HG03521 (cell line): ENCODE data around the gene DCANP1.

ENCODE experiments used
- ATAC-seq: cut with Tn5 transposase; IDR thresholded peaks from one replicate; pipeline ENCODE4 v1.9.1; 2021; ENCODE audit warnings: mild to moderate bottlenecking, moderate library complexity; ENCODE audit not compliant: unreplicated experiment

The DCANP1 gene

DNA sequence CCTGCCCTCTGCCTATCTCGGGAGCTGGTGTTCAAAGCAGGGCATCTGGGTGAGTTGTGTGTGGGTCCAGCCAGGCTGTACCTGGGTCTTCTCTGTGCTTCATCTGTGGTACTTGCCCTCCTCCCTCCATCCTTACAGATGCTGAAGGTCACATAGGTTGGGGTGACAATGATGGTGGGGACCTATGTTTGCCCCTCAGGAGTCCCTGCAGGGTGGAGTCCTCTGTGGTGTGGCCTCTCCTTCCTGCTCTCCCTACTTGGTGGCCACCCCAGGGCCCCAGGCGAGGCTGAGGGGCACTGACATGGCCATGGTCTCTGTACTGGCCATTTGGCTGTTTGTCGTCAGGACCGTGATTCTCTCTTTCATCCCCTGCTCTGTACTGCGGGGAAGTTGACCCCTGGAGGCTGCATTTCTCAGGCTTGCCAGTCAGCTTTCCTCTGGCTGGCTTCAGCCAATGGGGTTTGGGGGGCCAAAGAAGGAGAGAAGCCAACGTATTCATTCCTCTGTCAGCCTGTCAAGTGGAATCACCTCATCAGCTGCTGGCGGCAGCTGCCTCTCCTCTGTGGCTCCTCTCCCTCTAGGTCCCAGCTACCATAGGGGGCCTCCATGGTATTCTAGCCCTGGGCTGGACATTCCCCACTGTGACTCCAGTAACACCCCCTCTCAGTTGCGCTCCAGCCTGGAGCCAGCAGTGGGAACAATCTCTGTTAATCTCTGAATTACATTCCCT, 4.6 kb downstream of the DCANP1 start:
- no peak for ATAC-seq

DNA sequence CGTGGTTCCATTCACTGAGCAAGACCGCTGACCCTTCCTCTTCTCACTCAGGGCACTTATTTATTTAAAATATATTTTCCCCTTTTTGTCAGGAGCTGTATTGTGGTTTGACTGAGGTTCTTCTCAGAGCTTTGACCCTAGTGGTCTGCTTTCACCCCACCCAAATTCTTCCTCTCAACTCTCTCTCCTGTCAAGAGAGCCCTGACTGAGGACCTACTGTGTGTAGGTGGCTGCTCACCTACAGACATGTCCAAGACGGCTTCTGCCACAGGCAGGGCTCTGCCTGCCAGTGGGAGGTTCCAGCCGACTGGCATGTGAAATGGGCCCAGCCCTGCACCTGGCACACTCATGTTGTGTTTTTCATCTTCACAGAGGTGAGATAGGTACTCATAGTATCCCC, 5.2 kb downstream of the DCANP1 start:
- no peak for ATAC-seq

DNA sequence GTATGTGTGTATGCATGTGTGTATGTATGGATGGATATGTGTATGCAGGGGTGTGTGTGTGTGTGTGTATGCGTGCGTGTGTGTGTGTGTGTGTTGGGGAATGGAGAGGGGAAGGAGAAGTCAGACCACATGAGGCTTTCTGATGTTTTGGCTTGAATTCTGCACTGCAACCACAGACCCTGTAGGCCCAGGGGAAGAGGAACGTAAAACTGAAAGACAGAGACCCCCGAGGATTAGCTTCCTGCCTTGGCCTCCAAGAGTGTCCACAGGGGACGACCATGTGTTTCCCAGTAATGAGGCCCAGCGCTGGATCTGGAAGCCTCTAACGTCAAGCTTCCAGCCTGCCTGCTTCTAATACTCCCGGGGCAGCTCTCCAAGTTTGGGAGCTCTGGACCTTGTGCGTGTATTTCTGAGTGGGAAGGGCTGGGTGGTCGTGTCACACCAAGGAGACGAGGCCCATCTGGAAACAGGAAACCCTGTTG, 5.8 kb downstream of the DCANP1 start:
- no peak for ATAC-seq

DNA sequence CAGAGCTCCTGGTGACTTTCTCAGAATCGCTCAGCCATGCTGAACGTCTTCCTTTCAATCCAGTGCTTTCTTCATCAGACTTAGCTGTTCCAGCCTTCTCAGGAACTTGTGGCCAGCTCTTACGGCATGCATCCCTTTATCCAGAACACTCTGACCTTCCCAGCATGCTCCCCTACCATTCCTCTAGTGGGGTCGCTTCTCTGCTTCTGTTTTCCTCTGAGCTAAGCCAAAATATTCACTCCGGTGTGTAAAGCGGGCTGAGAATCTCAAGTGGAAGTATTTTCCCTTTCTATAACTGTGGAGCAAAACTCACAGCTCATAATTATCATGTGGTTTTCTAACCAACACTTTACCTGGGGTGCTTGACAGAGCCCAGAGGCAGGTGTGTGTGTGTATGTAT, 6.2 kb downstream of the DCANP1 start:
- no peak for ATAC-seq

DNA sequence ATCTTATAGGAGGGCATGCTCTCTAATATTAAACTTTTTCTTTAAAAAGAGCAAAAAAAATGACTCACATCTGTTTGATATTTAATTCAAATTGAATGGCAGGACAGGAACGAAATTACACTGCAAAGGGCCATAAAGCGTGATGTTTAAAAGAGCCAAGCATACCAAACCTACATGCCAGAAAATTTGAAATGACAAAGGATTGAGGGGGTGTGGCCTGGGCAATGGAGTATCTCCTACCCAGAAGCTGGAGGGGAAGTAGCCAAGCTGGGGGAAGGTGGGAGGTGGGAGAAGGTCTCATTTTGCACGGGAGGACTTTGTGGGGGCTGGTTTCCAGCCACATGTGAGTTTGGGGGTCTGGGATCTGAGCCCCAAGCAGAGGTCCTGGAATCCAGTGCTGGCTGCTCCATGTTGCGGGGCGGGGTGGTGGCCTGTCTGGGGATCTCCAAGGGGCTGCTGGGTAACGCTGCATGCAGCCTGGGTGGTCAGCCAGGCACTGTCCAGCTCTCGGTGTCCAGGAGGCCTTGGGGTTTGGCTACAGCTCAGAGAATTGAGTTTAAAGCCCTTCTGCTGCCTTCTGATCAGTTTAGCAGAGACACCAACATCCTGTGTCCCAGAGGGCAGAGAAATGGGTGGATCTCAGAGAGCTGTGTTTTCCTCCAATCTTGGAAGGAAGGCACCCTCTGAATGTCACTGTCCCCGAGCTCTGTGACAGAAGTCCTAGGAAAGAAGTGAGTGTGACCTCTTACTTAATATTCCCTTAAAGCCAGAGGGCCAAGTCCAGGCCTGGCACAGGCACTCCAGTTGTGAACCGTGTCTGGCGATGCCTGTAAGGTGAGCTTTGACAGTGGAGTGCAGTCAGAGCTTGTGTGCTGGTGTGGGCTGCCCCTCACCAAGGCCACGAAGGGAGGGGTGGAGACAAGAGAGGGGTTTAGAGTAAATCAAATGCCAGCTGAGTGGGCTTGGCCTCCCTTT, 7.6 kb downstream of the DCANP1 start:
- ATAC-seq, result no peak

DNA sequence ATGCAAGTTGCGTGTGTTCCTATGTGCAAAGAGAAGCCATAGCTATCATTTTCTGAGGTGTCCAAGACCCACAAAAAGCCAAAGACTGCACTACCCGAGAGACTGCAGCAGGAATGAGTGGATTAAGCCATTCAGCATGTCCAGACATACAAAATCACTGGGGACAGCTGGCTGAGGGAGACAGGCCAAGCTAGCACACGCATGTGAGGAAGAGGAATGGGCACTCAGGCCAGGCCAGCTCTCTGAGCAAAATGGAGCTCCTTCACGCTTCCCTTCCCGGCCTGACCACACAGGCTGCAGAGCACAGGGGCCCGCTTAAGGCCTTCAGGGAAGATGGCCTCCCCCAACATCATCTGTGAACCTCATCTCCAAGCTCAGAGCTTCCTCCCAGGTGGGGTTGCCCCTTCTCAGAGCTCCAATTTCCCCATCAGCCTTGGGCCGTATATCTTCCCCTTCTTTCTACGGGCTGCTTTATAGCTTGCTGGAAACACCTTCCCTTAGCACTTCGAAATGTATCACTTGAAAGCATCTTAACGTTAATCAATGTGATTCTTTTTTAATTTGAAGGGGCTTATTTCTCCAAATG, 8.4 kb downstream of the DCANP1 start:
- no peak for ATAC-seq

DNA sequence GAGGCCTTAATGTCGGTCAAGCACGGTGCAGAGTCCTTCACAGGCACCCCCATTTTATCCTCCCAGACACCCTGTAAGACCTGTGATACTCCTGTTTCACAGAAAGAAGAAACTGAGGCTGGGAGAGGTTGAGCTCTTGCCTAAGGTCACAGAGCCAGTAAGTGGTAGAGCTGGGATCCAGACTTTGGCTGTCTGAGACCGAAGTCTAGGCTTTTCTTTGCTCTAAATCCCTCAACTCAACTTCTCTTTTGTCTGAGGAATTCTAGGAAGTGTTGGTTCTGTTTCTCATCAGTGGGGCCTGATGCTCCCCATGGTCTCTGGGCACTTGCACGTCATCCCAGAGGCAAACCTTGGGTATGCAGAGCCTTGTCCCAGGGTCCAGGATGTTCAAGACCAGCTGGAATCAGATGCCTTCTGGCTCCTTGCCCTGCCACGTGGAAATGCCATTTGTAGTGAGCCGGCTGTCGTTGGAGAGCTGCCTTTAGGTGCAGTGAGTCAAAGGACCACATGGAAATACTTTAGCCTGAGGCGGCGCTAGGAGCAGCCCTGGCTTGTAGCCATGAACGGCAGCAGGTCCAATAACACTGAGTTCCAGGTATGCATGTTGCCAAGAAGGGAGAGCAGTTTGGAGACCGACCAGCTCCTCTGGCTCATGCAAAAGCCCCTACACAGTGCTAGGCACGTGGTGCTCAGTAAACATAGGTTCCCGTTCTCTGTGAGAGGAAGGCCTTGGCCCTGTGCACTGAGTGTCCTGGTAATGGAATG, 9.2 kb downstream of the DCANP1 start:
- ATAC-seq, result no peak

DNA sequence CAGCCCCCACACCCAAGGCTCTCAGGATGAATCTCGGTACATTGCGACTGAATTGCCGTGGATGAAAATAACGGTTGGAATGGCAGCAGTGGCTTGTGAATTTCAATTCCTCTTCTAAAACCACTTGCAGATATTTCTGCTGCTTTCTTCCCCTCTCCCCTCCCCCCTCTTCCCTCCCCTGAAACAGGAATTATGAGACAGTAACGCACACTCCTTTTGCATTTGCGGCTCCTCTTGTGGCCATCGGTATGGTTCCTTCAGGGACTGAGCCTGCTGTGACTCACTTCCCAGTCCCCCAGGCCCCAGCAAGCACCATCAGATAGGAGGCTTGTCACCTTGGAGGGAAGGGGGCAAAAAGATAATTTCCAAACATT, 9.7 kb downstream of the DCANP1 start:
- ATAC-seq, result no peak

DNA sequence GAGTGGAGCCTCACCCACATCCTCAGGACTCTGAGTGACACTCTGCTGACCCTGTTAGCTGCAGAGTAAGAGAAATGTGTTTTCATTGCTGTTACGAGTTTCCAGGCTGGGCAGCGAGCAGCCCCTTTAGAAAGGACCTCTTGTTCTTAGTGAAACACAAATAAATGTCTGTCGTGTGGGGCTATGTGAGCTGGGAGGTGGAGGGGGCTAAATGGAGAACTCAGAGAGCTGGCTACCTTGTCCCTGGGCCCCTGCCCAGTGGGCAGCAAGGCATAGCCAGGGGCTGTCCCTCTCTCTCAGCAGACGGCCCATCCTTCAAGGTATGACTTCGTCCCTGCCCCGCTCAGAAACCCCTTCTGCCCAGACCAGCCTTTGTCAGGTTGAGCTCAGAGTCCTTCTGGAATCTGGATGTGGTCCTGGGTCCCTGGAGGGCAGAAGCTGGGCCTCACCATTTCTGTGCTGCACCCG, 10.2 kb downstream of the DCANP1 start:
- ATAC-seq, result no peak

DNA sequence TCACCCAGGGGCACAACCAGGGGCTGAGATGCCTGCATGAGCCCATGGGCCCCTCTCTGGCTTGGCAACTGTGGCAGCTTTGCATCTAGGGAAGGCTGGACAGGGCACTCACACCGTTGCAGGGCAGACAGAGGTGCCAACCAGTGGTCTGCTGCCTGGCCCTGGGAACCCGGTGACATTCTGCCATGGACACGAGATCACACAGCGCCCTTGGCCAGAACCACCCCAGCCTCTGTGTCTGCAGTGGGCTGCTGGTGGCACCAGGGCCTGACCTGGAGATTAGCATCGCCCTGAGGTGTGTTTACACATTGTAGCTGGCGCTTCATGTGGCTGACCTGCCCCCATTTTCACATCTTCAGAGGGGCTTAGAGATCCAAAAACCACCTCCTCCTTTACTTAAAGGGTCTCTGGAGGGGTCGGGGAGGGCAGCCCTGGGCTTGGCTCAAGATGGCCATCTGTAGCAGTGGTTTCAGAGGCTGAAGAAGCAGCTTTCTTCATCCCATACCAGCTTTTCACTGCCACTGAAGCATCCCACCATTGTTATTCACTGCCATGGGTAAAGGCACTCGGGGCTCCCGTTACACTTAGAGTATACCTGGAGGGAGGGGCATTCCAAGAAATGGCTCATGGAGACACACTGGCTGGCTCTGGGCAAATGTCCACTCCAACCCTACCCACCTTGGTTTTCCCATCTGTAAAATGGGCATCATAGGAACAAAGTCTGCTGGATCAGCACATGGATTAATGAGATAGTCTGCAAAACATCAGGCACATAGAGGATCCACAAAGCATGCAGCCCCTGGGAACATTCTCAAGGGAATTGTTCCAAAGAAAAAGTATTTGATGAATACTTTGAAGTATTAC, 11.4 kb downstream of the DCANP1 start:
- no peak for ATAC-seq

DNA sequence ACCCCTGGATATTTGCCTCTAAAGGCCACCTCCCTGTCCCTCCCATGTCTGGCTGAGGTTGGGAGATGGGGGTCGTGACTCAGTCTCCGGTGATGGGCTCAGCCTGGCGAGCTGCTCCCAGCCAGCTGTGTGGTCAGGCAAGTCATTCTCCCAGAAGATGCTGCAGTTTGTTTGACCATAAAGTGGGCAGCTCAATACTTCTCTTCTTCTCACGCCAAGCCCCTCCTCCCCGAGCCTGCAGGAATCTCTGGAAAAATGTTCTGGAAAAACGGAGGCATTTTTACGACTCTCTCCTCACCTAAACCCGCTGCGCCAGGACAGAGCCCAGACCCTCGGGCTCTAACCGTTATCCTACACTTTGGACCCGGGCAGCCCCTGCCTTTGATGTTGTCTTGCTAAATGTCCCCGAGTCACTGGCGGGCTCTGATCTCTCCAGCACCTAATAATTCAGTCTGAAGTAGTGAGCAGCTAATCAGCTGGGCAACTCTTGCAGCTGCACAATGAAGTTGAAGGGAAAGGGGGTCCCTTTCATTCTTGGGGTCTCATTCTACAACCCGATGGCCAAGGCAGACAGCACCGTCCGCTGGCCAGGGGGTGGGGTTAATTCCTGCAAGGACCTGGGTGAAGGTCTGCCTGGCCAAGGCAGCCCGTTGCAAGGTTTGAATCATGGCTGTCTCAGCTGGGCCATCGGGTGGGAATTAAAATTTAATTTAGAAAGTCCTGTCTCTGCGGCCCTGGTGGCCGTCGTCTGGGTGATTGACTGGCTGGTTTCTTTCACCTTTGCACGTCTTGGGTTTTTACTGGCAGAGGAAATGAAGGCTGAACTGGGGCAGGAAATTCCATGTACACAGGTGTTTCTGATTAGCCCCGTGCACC, 12.3 kb downstream of the DCANP1 start:
- no peak for ATAC-seq

DNA sequence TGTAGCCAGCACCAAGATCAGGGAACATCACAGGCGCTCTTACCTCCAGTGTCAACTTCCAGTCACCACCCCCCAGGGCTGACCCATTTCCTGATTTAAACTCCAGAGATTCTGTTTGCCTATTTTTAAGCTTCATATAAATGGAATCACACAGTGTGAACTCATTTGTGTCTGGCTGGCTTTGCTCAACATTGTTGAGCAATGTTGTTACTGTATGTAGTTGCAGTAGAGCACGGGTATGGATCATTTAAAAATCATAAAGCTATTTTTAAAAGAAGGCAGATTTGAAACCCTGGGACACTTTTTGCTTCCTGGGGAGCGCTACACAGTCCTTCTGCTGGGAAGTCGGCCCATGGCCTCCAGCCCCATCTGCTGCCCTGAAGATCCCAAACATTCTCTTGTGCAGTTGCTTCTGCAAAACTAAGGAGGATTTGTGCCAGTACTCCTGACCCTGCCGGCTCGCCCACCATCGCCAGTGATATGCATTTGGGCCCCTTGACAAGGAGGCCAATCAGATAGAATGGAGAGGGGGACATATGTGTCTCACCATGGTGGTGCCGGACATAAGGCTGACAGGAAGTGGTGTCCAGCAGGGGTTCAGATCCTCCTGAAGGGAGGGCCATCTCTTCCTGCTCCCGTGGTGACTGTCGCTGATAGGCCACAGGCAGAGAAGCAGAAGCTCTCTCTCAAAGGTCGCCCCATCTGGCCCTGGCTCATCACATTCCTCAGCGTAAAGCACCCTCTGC, 13.3 kb downstream of the DCANP1 start:
- ATAC-seq, result no peak

DNA sequence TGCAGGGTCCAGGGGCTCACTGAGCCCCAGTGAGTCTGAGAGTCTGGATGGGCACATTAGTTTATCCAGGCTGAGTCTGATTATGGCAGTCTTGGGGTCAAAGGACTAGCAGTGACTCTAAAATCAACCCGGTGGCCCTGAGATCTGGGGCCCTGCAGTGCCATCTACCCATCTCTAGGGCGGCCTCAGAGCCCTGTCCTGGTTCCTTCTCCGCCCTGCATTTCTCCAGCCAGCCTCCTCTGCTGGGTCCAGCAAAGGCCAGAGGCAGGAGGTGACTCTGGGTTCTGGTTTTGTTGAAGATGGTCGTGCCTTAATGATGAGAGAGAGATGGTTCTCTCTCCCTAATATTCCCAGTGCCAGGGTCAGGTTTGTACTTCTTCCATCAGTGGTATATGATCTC, 15.0 kb downstream of the DCANP1 start:
- no peak for ATAC-seq

DNA sequence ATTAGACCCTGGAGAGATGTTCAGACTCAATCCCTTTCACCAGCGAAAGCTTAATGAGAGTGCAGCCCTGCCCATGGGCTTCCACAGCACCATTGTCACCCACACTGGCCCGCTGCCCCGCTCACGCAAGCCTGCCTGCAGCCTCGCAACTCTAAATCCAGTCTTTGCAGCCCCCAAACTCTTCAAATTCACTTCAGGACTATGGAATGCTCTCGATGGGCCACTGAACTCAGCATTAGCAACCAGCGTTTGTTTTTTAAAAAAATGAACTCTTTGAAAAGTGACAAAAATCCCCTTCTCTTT, 17.1 kb downstream of the DCANP1 start:
- ATAC-seq, result no peak

DNA sequence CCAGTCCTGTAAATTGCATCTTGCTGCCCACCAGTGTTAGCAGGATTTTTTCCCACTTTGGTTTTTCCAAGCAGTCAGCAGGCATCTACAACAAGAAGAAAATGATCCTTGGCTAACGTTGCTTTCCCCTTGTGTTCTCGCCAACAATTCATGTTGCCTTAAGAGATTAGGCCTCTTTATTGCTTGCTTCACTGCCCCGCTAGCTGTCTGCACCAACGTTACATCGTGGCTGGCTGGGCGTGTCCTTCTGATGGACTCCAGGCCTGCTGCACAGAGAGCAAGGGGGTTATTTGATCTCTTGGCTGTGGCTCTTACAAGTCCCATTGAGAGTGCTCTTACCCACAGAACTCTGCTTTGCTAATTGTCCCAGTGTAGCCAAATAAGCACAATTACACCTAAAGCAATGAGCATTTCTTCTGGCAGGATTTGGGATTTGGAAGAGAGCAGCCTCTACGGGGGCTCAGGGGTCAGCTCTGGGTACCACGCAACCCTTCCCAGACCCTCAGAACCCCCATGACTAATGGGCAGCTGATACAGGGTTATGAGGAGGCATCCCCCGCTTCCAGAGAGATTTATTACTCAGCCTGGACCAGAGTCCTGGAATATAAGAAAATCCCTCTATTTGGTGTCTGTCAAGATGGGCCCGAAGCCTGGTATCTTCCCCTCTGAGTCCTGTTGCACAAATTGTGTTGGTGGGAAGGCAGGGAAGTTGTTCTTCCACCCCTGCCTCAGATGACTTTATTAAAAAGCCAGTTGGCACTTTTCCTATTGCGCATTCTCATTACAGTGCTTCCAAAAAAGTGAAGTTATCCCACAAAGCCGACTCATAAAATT, 17.6 kb downstream of the DCANP1 start:
- ATAC-seq, result no peak

DNA sequence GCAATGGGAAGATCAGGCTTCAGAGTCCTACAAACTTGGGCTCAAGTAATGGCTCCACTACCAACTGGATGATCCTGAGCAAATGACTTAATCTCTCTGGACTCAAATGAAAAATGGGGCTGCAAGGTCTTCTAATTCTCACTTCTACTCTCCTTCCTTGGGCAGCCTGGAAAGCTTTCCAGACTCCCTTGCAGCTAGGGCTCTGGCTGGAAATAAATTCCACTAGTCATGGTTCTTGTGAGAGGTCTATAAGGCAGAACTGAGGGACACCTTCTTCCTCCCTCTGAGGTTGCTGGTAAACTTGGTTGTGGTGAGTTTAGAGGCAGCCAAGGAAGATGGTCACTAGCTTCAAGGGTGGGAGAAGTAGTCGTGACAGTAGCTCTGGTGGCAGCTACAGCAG, 18.6 kb downstream of the DCANP1 start:
- no peak for ATAC-seq
